ENCODE measurements around the gene SPATA33. TPM values are rescaled to one million over a fixed set of nuclear protein-coding genes. Genes with fewer than 3 reads are reported as not detected.

The SPATA33 gene
- total RNA-seq, 6 experiments from 2014 or later = 6.3 to 10.1 (median 7.8) TPM

- no peaks in the 10 kb centered on the region for H3K9me3 Mint-ChIP-seq
- peaks cover 17% of the 10 kb centered on the region for H3K27me3 Mint-ChIP-seq (ENCODE audit: insufficient read depth)
- no peak overlapping the region for H3K4me3 Mint-ChIP-seq
- TF ChIP-seq, protein P1, sequence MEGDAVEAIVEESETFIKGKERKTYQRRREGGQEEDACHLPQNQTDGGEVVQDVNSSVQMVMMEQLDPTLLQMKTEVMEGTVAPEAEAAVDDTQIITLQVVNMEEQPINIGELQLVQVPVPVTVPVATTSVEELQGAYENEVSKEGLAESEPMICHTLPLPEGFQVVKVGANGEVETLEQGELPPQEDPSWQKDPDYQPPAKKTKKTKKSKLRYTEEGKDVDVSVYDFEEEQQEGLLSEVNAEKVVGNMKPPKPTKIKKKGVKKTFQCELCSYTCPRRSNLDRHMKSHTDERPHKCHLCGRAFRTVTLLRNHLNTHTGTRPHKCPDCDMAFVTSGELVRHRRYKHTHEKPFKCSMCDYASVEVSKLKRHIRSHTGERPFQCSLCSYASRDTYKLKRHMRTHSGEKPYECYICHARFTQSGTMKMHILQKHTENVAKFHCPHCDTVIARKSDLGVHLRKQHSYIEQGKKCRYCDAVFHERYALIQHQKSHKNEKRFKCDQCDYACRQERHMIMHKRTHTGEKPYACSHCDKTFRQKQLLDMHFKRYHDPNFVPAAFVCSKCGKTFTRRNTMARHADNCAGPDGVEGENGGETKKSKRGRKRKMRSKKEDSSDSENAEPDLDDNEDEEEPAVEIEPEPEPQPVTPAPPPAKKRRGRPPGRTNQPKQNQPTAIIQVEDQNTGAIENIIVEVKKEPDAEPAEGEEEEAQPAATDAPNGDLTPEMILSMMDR (IDR thresholded peaks at IDR 0.05) = no peak
- DNase-seq = no peak
- no peak overlapping the region for H3K27ac Mint-ChIP-seq
- no peaks in the 10 kb centered on the region for H3K36me3 Mint-ChIP-seq (ENCODE audit: low read depth)
- H3K4me1 Mint-ChIP-seq (ENCODE audit: low read depth) = 0 out of 2 replicates have a peak, but pooled peaks cover 7% of the 10 kb centered on the region
These were observed 35.8 kb upstream of the SPATA33 start for GRCh38 chr16:89621698-89622409.

GRCh38 chr16:89623511-89624261, 34.0 kb upstream of the SPATA33 start:
- H3K9me3 Mint-ChIP-seq = no peaks in the 10 kb centered on the region
- H3K36me3 Mint-ChIP-seq (ENCODE audit: low read depth) = no peaks in the 10 kb centered on the region
- H3K27me3 Mint-ChIP-seq (ENCODE audit: insufficient read depth) = peaks cover 17% of the 10 kb centered on the region
- 0 out of 2 replicates have a peak, but pooled peaks cover 7% of the 10 kb centered on the region for H3K4me1 Mint-ChIP-seq (ENCODE audit: low read depth)
- H3K27ac Mint-ChIP-seq = no peak overlapping the region
- DNase-seq = no peak
- TF ChIP-seq, protein P1 (IDR thresholded peaks at IDR 0.05) = no peak
- 0 out of 2 replicates have a peak overlapping the region, but pooled peaks have one; percentile 8 for H3K4me3 Mint-ChIP-seq

DNA sequence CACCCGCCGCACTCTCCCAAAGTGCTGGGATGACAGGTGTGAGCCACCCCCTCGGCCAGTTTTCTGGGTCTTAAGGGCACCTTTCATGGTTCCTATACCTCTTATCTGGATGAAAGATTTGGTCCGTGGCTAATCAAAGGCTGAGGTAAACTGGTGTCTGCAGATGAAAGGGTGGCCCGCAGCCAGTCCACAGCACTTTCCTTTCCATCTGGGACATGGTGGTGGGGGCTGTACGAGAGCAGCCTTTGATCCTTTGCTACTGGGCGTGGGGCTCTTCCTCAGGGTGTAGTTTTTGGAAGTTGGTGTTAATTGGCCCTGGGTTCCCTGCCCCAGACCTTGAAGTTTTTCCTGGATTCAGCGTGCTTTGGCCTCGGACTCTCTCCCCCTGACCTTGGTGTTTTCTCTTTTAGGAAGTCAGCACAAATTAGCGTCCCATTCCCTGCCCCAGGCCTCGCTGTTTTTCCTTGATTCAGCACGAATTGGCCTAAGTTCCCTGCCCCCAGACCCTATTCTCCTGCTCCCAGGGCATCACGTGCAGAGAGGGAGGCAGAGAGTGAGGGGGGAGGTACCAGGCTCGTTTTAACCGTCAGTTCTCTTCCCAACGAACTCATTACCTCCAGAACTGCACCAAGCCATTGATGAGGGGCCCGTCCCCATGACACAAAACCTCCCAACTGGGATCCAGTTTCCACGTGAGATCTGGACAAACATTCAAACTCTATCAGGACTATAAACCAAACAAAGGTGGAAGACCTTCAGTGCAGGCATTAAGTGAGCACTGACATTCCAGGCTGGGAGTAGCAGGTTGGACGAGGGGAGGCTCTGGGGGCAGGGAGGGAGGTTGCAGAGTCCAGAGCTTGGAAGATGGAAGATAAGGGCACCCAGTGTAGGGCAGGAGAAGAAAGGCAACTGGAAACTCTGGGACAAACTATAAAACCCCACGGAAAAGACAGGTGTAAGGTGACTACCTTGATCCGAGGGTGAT, 32.6 kb upstream of the SPATA33 start:
- no peak for DNase-seq
- Mint-ChIP-seq H3K27me3 (ENCODE audit: insufficient read depth) (peaks cover 17% of the 10 kb centered on the region), H3K4me1 (ENCODE audit: low read depth) (0 out of 2 replicates have a peak, but pooled peaks cover 7% of the 10 kb centered on the region), H3K4me3 (no peak overlapping the region), H3K27ac (no peak overlapping the region), H3K9me3 (no peaks in the 10 kb centered on the region), H3K36me3 (ENCODE audit: low read depth) (no peaks in the 10 kb centered on the region)
- TF ChIP-seq, protein P1 (IDR thresholded peaks at IDR 0.05) = no peak

- Mint-ChIP-seq H3K36me3 (ENCODE audit: low read depth) (no peaks in the 10 kb centered on the region), H3K27ac (no peak overlapping the region), H3K27me3 (ENCODE audit: insufficient read depth) (peaks cover 10% of the 10 kb centered on the region), H3K4me3 (no peak overlapping the region), H3K9me3 (no peaks in the 10 kb centered on the region), H3K4me1 (ENCODE audit: low read depth) (peaks cover 11% of the 10 kb centered on the region)
- TF ChIP-seq, protein P1 (IDR thresholded peaks at IDR 0.05) = no peak
- no peak for DNase-seq
These were observed 27.6 kb upstream of the SPATA33 start for GRCh38 chr16:89629827-89630610.

Data from HFFc6 (cell line).